NCI-H774 (cell line): ENCODE measurements around the gene MFSD2A.
"Not testable (repeated sequence)": the region's sequence is repeated elsewhere in the genome, so short reads cannot be mapped to it uniquely, and the experiment has no call there.

Experiments
- DNase-seq: peaks from one replicate; lab custom pipeline; 2025; lab: John Stamatoyannopoulos, UW

The MFSD2A gene

GRCh38 chr1:39969048-39969447 is 14.1 kb downstream of the MFSD2A start:
- no peak for DNase-seq

GRCh38 chr1:39969531-39970270 is 14.8 kb downstream of the MFSD2A start:
- no peak for DNase-seq

- no peak for DNase-seq
Observed at GRCh38 chr1:39970274-39970673, 15.3 kb downstream of the MFSD2A start.

- DNase-seq, result no peak
Observed at GRCh38 chr1:39971138-39971537, 16.2 kb downstream of the MFSD2A start.

- peak; percentile 91 for DNase-seq
Observed at GRCh38 chr1:39973503-39974135, 18.7 kb downstream of the MFSD2A start.

- DNase-seq, result no peak
Observed at GRCh38 chr1:39976732-39977131, 21.8 kb downstream of the MFSD2A start.

GRCh38 chr1:39977202-39977601 is 22.3 kb downstream of the MFSD2A start:
- DNase-seq, result no peak

GRCh38 chr1:39979654-39980053 is 24.7 kb downstream of the MFSD2A start:
- no peak for DNase-seq

GRCh38 chr1:39980555-39981313 is 25.8 kb downstream of the MFSD2A start:
- no peak for DNase-seq

GRCh38 chr1:39981385-39981784 is 26.4 kb downstream of the MFSD2A start:
- no peak for DNase-seq

GRCh38 chr1:39981945-39982344 is 27.0 kb downstream of the MFSD2A start:
- no peak for DNase-seq

- not testable (repeated sequence) for DNase-seq
Observed at GRCh38 chr1:39984480-39984879, 29.5 kb downstream of the MFSD2A start.

GRCh38 chr1:39984951-39985350 is 30.0 kb downstream of the MFSD2A start:
- DNase-seq, result no peak

- DNase-seq, result no peak
Observed at GRCh38 chr1:39987869-39988268, 32.9 kb downstream of the MFSD2A start.

GRCh38 chr1:39988618-39989343 is 33.8 kb downstream of the MFSD2A start:
- DNase-seq, result peak; percentile 28

GRCh38 chr1:39990428-39990827 is 35.5 kb downstream of the MFSD2A start:
- no peak for DNase-seq

GRCh38 chr1:39992234-39992633 is 37.3 kb downstream of the MFSD2A start:
- no peak for DNase-seq

GRCh38 chr1:39992888-39993287 is 37.9 kb downstream of the MFSD2A start:
- DNase-seq, result no peak

- DNase-seq, result no peak
Observed at GRCh38 chr1:39995973-39996393, 41.0 kb downstream of the MFSD2A start.

GRCh38 chr1:39996396-39997004 is 41.6 kb downstream of the MFSD2A start:
- DNase-seq, result no peak

- no peak for DNase-seq
Observed at GRCh38 chr1:40001456-40001855, 46.5 kb downstream of the MFSD2A start.
